GM19351 (cell line): Measurements from ENCODE around the gene PTPRG.
"Not testable (repeated sequence)": the region's sequence is repeated elsewhere in the genome, so short reads cannot be mapped to it uniquely, and the experiment has no call there.

Source experiments
- ATAC-seq: cut with Tn5 transposase; IDR thresholded peaks from one replicate; pipeline ENCODE4 v1.9.1; 2021; ENCODE audit warnings: mild to moderate bottlenecking, moderate library complexity; ENCODE audit not compliant: unreplicated experiment

PTPRG gene

DNA sequence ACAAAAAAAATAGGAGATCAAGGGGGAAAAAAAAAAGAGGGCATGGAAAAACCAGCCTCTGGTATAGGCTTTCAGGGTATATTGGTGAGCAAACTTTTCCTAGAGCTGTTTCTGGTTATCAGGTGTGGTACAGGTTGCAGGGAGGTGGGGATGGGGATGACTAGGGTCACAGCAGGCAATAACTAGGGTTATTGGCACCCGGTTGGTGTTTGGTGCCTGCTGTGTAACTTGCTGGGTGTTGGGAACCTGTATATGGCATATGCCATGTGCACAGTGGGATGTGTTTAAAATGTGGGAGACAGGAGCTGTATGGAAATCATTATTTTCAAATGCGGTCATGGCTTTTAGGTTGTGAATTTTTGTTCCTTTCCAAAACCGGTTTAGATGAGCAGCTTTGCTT lies 119.2 kb downstream of the PTPRG start:
- no peak for ATAC-seq

- ATAC-seq, result no peak
These were observed 120.3 kb downstream of the PTPRG start for GRCh38 chr3:61681636-61682035.

DNA sequence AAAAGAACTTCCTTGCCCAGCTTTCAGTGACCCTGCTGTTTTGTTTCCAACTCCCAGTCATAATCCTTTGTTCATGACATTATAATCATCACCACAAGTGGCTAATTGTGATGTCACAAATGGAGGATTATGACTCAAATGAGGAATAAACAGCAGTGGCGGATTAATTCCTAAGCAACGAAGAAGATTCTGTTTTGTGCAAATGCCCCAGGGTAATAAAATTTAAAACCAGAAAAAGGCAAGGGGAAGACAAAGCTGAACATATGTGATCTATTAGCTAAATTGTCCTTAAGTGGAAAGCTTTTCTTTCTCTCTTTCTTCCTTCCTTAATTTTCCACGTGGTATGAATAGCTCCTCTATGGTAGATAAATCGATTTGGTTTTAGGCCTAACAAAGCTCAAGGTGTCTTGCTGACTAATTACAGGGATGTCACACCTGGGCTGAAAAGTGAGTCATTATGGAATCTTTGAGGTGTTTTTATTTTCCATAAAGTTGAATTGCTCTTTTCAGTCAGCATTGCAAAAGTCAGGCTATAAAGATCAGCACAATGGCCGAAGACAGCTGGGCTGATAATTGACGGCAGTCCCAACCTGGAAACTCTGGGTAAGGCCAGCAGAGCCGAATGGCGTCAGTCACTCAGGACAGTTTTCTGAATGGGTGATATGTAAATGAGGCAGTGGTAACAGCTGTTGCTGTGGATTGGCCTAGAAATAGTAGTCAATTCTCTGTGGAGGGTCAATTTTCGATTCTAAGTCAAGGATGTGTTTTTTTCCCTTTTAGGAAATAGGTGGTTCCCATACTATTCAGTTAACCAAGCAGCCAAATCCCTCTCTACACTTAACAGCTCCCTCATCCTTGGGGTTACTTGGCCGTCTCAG lies 121.5 kb downstream of the PTPRG start:
- no peak for ATAC-seq

DNA sequence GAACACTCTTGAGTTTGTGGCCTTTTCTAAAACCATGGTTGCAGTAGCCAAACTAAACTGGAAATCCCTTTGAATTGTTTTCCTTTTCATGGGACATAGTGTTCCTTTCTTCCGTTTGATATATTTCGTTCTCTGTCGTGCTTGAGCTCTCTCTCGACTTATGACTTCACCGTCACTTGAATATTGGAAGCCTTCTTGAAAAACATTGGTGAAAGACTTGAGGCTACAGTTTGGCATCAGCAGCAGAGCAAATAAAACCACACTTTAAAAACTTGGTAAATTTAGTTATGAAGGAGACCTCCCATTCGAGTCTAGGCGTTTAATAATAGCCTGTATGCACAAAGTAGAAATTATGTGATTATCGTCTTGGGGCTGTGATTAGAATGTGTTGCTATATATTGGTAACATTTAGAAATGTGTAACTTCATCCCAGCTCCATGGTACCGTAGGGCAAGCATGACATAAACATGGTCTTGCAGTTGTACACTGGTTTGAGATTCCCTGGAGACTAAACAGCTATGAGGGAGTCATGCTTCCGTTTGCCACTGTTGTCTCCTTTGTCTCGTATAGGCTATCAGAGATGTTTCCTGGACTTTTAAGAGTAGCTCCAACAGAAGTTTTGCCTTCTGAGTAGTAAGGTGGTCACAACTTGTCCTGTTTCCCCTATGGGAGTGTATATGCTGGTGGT lies 122.3 kb downstream of the PTPRG start:
- no peak for ATAC-seq

DNA sequence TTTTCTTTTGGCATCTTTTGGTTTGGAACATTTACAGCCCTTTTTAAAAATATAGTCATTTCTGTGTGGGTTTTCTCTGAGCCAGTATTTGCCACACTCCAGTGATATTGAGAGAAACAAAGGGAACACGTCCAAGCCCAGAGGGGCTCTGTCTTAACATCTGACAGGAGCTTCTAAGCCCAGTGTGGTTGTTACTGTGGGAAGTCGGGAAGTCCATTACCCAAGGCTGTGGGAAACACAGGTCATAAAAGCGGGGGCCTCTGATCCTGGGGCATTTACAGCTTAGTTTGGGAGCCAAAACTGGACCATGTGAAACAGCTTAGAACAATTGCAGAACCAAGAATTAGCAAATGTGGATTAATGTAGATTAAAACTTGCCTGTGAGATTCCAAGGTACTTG lies 123.0 kb downstream of the PTPRG start:
- no peak for ATAC-seq

GRCh38 chr3:61685755-61686154 lies 124.4 kb downstream of the PTPRG start:
- no peak for ATAC-seq

- no peak for ATAC-seq
These were observed 124.9 kb downstream of the PTPRG start for GRCh38 chr3:61686228-61686648.

DNA sequence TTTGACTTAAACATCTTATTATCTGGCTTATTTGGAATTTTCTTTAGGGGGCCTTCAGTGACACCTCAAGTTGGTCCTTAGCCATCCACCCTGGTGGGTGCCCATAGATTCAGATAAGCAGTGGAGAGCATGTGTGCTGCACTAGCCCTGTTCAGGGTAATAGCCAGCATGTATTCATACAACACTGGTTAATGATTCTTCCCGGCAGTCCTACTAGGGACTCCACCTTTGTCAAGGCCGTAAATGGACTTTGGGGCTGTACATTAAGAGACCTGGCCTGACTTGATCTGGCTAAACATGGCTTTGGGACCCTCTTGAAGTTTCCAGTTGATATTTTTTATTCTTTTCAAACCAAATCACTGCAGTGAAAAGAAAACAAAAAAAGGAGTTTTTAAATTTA lies 125.8 kb downstream of the PTPRG start:
- no peak for ATAC-seq

GRCh38 chr3:61687663-61688306 lies 126.4 kb downstream of the PTPRG start:
- ATAC-seq, result no peak

GRCh38 chr3:61688307-61688984 lies 127.1 kb downstream of the PTPRG start:
- no peak for ATAC-seq

DNA sequence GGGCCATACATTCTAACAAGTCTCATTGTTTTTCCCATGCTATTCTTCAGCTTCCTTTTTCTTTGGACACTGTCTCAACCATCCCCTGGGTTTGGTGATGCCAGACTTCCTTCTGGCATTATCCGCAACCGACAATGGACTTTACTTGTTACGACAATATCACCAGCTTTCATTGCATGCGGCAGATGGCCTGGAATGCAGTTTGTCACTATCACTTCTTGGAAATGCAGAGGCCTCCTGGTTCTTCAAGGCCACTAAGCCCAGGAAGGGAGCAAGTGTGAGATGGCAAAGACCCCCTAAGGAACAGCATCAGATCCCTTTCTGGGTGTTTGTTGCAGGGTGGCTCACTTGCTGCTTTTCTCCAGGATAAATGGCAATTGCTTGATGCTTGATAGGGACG lies 128.6 kb downstream of the PTPRG start:
- ATAC-seq, result no peak

DNA sequence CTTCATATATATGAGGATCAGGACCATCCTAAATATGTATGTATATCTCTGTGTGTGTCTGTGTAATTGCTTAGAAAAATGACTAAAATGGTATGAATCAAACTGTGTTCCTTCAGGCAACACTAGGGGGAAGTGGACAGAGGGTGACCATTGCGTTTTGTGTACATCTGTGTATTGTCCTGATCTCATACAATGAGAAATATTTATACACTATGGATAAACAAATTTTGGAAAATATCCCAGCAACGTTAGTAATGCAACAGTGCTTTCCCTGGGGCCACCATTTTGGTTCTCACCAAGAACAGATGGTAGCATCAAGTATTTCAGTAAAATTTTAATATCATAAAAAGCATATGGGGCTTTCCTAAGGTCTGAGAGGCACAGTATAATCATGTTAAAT lies 130.1 kb downstream of the PTPRG start:
- no peak for ATAC-seq

GRCh38 chr3:61697301-61697700 lies 135.9 kb downstream of the PTPRG start:
- ATAC-seq, result no peak

DNA sequence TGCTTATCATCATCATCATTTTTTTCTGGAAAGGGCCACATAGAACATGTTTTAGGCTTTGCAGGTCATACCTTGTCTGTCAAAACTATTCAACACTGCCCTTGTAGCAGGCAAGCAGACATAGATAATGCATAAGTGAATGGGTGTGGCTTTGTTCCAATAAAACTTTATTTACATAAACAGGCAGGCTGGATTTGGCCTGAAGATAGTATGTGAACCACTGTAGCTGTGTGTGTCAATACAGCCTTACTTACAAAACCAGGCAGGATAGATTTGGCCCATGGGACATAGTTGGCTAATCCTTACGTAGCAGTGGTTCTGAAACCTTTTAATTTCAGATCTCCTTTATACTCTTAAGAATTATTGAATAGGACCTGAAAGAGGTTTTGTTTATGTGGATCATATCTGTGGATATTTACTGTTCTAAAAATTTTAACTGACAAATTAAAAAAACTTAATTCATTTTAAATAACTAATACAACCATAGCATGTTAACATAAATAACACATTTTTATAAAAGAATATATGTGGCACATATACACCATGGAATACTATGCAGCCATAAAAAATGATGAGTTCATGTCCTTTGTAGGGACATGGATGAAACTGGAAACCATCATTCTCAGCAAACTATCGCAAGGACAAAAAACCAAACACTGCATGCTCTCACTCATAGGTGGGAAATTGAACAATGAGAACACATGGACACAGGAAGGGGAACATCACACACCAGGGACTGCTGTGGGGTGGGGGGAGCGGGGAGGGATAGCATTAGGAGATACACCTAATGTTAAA lies 137.1 kb downstream of the PTPRG start:
- not testable (repeated sequence) for ATAC-seq

- no peak for ATAC-seq
These were observed 138.3 kb downstream of the PTPRG start for GRCh38 chr3:61699622-61700021.

- no peak for ATAC-seq
These were observed 139.6 kb downstream of the PTPRG start for GRCh38 chr3:61701011-61701410.

GRCh38 chr3:61702453-61702852 lies 141.1 kb downstream of the PTPRG start:
- ATAC-seq, result no peak

- ATAC-seq, result no peak
These were observed 143.4 kb downstream of the PTPRG start for GRCh38 chr3:61704807-61705206.

DNA sequence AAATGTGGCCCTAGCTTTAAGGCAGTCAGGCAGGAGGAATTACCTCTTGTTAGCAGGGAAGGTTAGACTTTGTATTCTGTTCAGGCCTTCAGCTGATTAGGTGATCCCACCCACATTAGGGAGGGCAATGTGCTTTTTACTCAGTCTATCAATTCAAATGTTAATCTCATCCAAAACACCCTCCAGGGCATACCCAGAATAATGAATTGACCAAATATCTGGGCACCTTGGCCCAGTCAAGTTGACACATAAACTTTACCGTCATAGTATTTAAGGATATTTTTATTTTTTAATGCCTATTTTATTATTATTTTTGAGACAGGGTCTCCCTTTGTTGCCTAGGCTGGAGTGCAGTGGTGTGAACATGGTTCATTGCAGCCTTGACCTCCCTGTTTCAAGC lies 146.1 kb downstream of the PTPRG start:
- ATAC-seq, result no peak

GRCh38 chr3:61710920-61711319 lies 149.5 kb downstream of the PTPRG start:
- ATAC-seq, result not testable (repeated sequence)
